CD8-positive, alpha-beta memory T cell (primary cell): ENCODE data around the gene USB1. TPM values are rescaled to one million over a fixed set of nuclear protein-coding genes. Genes with fewer than 3 reads are reported as not detected.

ENCODE experiments used
- CTCF ChIA-PET: fragments of 350-600 bp; sonication (Branson Sonifier 250); formaldehyde crosslinking; loops from one replicate; lab custom pipeline; 2021; ENCODE audit warnings: antibody characterized with exemption; lab: Charles Lee
- POLR2A ChIA-PET: fragments of 350-600 bp; sonication (Branson Sonifier 250); formaldehyde crosslinking; loops from one replicate; lab custom pipeline; 2021; ENCODE audit warnings: antibody characterized with exemption; lab: Charles Lee
- DNase-seq, 5 donors: peaks; one replicate each; pipeline versions ENCODE4 v3.0.0 to v3.0.0-alpha.2; 2020 to 2022; ENCODE audit warnings: mixed read lengths in 1 of 5
- H3K27ac ChIP-seq: one replicate; pipeline ENCODE4 v1.7.0; 2013; ENCODE audit warnings: low read depth, mild to moderate bottlenecking, low read length, moderate library complexity
- H3K27me3 ChIP-seq: 2 replicates; pipeline ENCODE4 v1.7.0; 2013; ENCODE audit warnings: low read length, mild to moderate bottlenecking; ENCODE audit not compliant: insufficient read depth, poor library complexity, severe bottlenecking
- H3K36me3 ChIP-seq: 2 replicates; pipeline ENCODE4 v1.7.0; 2013; ENCODE audit warnings: mild to moderate bottlenecking, low read length, moderate library complexity; ENCODE audit not compliant: insufficient read depth
- H3K4me1 ChIP-seq: 2 replicates; pipeline ENCODE4 v1.7.0; 2013; ENCODE audit warnings: mild to moderate bottlenecking, low read length, moderate library complexity; ENCODE audit not compliant: insufficient read depth
- H3K4me3 ChIP-seq: 2 replicates; pipeline ENCODE4 v1.7.0; 2013; ENCODE audit warnings: mild to moderate bottlenecking, low read length
- H3K9me3 ChIP-seq: 2 replicates; pipeline ENCODE4 v1.7.0; 2013; ENCODE audit warnings: mild to moderate bottlenecking, low read length
- H3K27ac Mint-ChIP-seq, 8 donors: one replicate each; pipeline ENCODE4 v1.8.0; 2020 to 2021; ENCODE audit warnings: mixed read lengths in 8 of 8, mild to moderate bottlenecking in 6 of 8, inconsistent platforms in 3 of 8, moderate library complexity in 3 of 8
- H3K27me3 Mint-ChIP-seq, 2 donors: one replicate each; pipeline ENCODE4 v1.8.0; 2020 to 2021; ENCODE audit warnings: mixed read lengths in 2 of 2, mild to moderate bottlenecking in 1 of 2, moderate library complexity in 1 of 2
- H3K36me3 Mint-ChIP-seq, 3 donors: one replicate each; pipeline ENCODE4 v1.8.0; 2020 to 2021; ENCODE audit warnings: mixed read lengths in 3 of 3, inconsistent platforms in 1 of 3, mild to moderate bottlenecking in 1 of 3
- H3K4me1 Mint-ChIP-seq, 3 donors: one replicate each; pipeline ENCODE4 v1.8.0; 2020 to 2021; ENCODE audit warnings: mixed read lengths in 3 of 3, inconsistent platforms in 1 of 3, mild to moderate bottlenecking in 1 of 3
- H3K4me3 Mint-ChIP-seq, 7 donors: one replicate each; pipeline ENCODE4 v1.8.0; 2020 to 2021; ENCODE audit warnings: mixed read lengths in 7 of 7, mild to moderate bottlenecking in 6 of 7, moderate library complexity in 4 of 7, inconsistent platforms in 2 of 7
- H3K9me3 Mint-ChIP-seq, 5 donors: one replicate each; pipeline ENCODE4 v1.8.0; 2020 to 2022; ENCODE audit warnings: mixed read lengths in 5 of 5, mild to moderate bottlenecking in 3 of 5, moderate library complexity in 2 of 5, inconsistent platforms in 1 of 5
- polyA plus RNA-seq: library from polyadenylated mRNA; unstranded; fragments of 300-500 nt; fragmentation: Illumina TruSeq; gene quantifications from one replicate; pipeline ENCODE4 v1.2.3, GENCODE V29; 2021
- total RNA-seq, 2 experiments: library from RNA; stranded (reverse); gene quantifications; one replicate each; pipeline ENCODE4 v1.2.3, GENCODE V29; 2021

USB1 gene
- total and polyA plus RNA-seq, 3 experiments from 2014 or later, result 66.6 to 68.5 (median 68.1) TPM

DNA sequence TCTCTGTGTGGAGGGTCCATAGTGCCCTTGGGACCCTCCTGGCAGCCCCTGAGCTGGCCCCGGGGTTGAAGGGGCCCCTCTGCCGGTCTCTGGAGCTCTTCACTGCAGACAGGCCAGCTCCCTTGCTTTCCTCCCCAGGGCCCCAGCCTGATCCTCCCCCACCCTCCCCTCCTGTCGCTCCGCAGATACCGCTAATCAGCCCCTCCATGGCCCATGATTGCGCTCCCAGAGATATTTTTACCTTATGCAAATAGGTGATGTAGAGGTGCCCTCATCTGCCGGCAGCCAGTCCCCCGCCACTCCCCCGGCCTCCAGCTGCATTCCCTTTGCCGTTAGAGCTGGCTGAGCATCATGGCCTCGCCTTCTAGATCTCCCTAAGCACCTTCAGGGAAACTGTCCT is 33.6 kb downstream of the USB1 start:
- no peaks in the 10 kb centered on the region for H3K9me3 ChIP-seq
- POLR2A ChIA-PET, result no interaction called here
- no peaks in the 10 kb centered on the region for H3K36me3 ChIP-seq
- H3K27me3 Mint-ChIP-seq, result peaks cover 0 to 2% of the 10 kb centered on the region in 2 donors
- H3K4me3 Mint-ChIP-seq, result no peak overlapping the region
- peak overlapping the region in 1 of 8 donors; percentile 73 for H3K27ac Mint-ChIP-seq
- H3K36me3 Mint-ChIP-seq, result no peaks in the 10 kb centered on the region
- no peak for DNase-seq
- H3K27ac ChIP-seq, result no peak overlapping the region
- CTCF ChIA-PET, result interaction anchor here (0.7 kb wide), 1 partner anchor 10 kb away, joined by 3 read pairs; no protein-coding TSS in a partner anchor
- no peak overlapping the region for H3K4me3 ChIP-seq
- no peaks in the 10 kb centered on the region for H3K27me3 ChIP-seq
- no peaks in the 10 kb centered on the region for H3K4me1 Mint-ChIP-seq
- no peaks in the 10 kb centered on the region for H3K4me1 ChIP-seq
- H3K9me3 Mint-ChIP-seq, result peaks cover 0 to 2% (median 0%) of the 10 kb centered on the region in 5 donors

DNA sequence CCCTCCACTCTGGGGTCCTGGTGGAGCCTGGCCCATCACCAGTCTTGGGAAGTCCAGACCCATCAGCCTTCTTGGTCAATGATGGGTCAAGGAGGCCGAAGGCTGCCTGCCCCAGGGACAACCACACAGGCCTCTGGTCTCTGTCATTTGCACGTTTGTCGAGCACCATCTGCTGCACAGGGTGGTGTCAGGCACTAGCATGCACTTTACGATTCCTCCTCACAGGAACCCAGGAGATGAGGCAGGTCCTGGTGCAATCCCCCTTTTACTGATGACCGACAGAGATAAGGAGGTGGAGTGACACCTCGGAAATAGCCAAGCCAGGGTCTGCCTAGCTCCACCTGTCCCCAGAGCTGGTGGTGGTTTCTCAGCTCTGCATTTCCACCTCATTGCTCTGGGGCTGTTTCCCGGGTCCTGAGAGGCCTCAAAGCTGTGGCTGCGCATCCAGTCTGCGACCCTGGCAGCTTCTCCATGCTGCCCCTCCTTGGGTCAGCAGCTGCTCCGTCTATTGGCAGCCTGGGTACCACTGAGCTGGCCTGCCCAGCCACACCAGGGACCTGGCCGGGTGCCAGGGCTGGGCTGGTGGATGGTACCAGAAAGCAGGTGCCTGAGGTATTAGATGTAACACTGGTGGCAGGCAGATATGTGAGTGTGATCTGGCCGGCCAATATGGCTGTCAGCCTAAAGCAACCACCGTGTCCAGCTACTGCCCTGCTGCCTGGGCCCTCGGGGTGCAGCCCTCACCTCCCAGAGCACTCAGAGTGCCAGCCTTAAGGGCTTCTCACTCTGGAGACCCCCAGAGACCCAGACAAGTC is 34.4 kb downstream of the USB1 start:
- no peaks in the 10 kb centered on the region for H3K36me3 ChIP-seq
- Mint-ChIP-seq H3K4me3 (no peak overlapping the region), H3K27ac (peak overlapping the region in 1 of 8 donors; percentile 54), H3K9me3 (peaks cover 0 to 2% (median 0%) of the 10 kb centered on the region in 5 donors), H3K36me3 (no peaks in the 10 kb centered on the region), H3K27me3 (peaks cover 0 to 2% of the 10 kb centered on the region in 2 donors), H3K4me1 (no peaks in the 10 kb centered on the region)
- no peak for DNase-seq
- ChIA-PET POLR2A (no interaction called here), CTCF (no interaction called here)
- H3K27me3 ChIP-seq, result no peaks in the 10 kb centered on the region
- no peak overlapping the region for H3K27ac ChIP-seq
- H3K9me3 ChIP-seq, result no peaks in the 10 kb centered on the region
- no peak overlapping the region for H3K4me3 ChIP-seq
- no peaks in the 10 kb centered on the region for H3K4me1 ChIP-seq

GRCh38 chr16:58036943-58037342 is 35.7 kb downstream of the USB1 start:
- DNase-seq, result no peak
- Mint-ChIP-seq H3K27me3 (peaks cover 0 to 2% of the 10 kb centered on the region in 2 donors), H3K9me3 (peaks cover 0 to 2% (median 0%) of the 10 kb centered on the region in 5 donors), H3K4me1 (no peaks in the 10 kb centered on the region), H3K4me3 (no peak overlapping the region), H3K27ac (peak overlapping the region in 3 of 8 donors; percentile 12 to 63 (median 61)), H3K36me3 (no peaks in the 10 kb centered on the region)
- Histone ChIP-seq H3K4me3 (no peak overlapping the region), H3K9me3 (no peaks in the 10 kb centered on the region), H3K27ac (no peak overlapping the region), H3K4me1 (no peaks in the 10 kb centered on the region), H3K36me3 (no peaks in the 10 kb centered on the region), H3K27me3 (no peaks in the 10 kb centered on the region)
- ChIA-PET CTCF (no interaction called here), POLR2A (no interaction called here)

DNA sequence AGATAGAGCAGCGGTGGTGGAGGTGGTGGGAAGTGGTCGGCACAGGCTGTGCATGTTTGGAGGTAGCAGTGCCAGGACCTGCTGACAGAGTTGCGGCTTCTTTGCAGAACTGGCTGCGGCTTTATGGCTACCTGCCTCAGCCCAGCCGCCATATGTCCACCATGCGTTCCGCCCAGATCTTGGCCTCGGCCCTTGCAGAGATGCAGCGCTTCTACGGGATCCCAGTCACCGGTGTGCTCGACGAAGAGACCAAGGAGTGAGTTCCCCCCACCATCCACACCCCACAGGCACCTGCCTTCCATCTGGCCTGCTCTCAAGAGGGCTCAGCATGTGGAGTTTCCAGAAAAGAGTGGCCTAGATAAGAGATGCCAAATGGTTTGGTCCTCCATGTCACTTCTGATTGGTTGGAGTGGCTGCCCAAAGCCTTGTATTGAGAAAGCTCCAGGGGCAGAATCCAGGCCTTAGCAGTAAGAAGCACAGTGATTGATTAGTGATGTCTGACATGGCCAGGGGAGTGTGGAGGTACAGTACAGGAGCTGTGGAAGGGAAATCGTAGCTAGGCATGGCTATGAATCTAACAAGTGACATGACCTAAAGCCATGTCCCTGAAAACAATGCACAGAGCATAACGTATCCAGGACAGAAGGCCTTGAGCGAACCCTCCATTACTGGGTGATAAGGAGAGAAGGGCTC is 36.3 kb downstream of the USB1 start:
- Mint-ChIP-seq H3K27ac (peak overlapping the region in 1 of 8 donors; percentile 63), H3K9me3 (peaks cover 0 to 2% (median 0%) of the 10 kb centered on the region in 5 donors), H3K4me3 (no peak overlapping the region), H3K27me3 (peaks cover 0 to 2% of the 10 kb centered on the region in 2 donors), H3K4me1 (no peaks in the 10 kb centered on the region), H3K36me3 (no peaks in the 10 kb centered on the region)
- no peaks in the 10 kb centered on the region for H3K36me3 ChIP-seq
- ChIA-PET POLR2A (no interaction called here), CTCF (no interaction called here)
- no peaks in the 10 kb centered on the region for H3K4me1 ChIP-seq
- H3K27ac ChIP-seq, result no peak overlapping the region
- no peaks in the 10 kb centered on the region for H3K9me3 ChIP-seq
- H3K27me3 ChIP-seq, result no peaks in the 10 kb centered on the region
- DNase-seq, result no peak
- H3K4me3 ChIP-seq, result no peak overlapping the region

DNA sequence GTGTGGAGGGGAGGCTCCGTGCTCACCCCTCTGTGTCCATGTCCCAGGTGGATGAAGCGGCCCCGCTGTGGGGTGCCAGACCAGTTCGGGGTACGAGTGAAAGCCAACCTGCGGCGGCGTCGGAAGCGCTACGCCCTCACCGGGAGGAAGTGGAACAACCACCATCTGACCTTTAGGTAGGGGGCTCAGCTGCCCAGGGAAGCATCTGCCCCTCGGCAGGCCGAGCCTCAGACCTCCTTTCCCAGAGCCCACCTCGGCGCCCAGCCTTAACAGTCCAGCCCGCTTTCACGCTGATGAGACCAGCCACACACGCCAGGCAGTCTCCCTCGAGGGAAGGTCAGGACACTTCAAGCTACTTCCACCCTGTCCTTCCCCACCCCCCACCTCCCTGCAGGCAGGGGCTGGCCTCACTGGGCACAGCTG is 37.0 kb downstream of the USB1 start:
- Histone ChIP-seq H3K27ac (no peak overlapping the region), H3K27me3 (no peaks in the 10 kb centered on the region), H3K9me3 (no peaks in the 10 kb centered on the region), H3K4me1 (no peaks in the 10 kb centered on the region), H3K4me3 (no peak overlapping the region), H3K36me3 (no peaks in the 10 kb centered on the region)
- CTCF ChIA-PET, result no interaction called here
- Mint-ChIP-seq H3K4me1 (no peaks in the 10 kb centered on the region), H3K36me3 (no peaks in the 10 kb centered on the region), H3K27ac (no peak overlapping the region), H3K4me3 (no peak overlapping the region), H3K27me3 (peaks cover 0 to 2% of the 10 kb centered on the region in 2 donors), H3K9me3 (peaks cover 0 to 2% (median 0%) of the 10 kb centered on the region in 5 donors)
- DNase-seq, result no peak
- POLR2A ChIA-PET, result no interaction called here

DNA sequence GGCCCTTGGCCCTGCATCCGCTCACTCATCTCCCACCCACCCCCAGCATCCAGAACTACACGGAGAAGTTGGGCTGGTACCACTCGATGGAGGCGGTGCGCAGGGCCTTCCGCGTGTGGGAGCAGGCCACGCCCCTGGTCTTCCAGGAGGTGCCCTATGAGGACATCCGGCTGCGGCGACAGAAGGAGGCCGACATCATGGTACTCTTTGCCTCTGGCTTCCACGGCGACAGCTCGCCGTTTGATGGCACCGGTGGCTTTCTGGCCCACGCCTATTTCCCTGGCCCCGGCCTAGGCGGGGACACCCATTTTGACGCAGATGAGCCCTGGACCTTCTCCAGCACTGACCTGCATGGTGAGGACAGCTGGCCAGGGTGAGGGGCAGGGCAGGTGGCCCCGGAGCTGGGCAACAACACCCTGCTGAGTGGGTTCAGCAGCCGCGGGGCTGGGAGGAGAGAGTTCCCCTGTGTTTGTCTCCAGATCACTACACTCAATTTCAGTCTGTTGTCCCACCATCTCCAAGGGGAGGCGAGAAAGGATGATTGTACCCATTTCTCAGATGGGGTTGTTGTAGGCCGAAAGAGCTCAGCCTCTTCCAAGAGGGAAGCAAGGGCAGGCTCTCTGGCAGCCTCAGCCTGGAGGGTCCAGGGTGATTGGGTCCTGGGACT is 38.8 kb downstream of the USB1 start:
- DNase-seq, result no peak
- Mint-ChIP-seq H3K27me3 (peaks cover 0 to 2% of the 10 kb centered on the region in 2 donors), H3K4me3 (no peak overlapping the region), H3K4me1 (no peaks in the 10 kb centered on the region), H3K36me3 (no peaks in the 10 kb centered on the region), H3K27ac (peak overlapping the region in 1 of 8 donors; percentile 84), H3K9me3 (peaks cover 0 to 2% (median 0%) of the 10 kb centered on the region in 5 donors)
- no peaks in the 10 kb centered on the region for H3K4me1 ChIP-seq
- no peaks in the 10 kb centered on the region for H3K36me3 ChIP-seq
- POLR2A ChIA-PET, result no interaction called here
- CTCF ChIA-PET, result no interaction called here
- H3K4me3 ChIP-seq, result no peak overlapping the region
- H3K27me3 ChIP-seq, result no peaks in the 10 kb centered on the region
- no peak overlapping the region for H3K27ac ChIP-seq
- no peaks in the 10 kb centered on the region for H3K9me3 ChIP-seq

- Mint-ChIP-seq H3K27ac (peak overlapping the region in 1 of 8 donors; percentile 84), H3K4me3 (no peak overlapping the region), H3K4me1 (no peaks in the 10 kb centered on the region), H3K9me3 (peaks cover 0 to 2% (median 0%) of the 10 kb centered on the region in 5 donors), H3K36me3 (no peaks in the 10 kb centered on the region), H3K27me3 (peaks cover 0 to 2% of the 10 kb centered on the region in 2 donors)
- POLR2A ChIA-PET, result no interaction called here
- H3K27ac ChIP-seq, result no peak overlapping the region
- no peak overlapping the region for H3K4me3 ChIP-seq
- no peaks in the 10 kb centered on the region for H3K36me3 ChIP-seq
- DNase-seq, result no peak
- CTCF ChIA-PET, result no interaction called here
- no peaks in the 10 kb centered on the region for H3K27me3 ChIP-seq
- H3K4me1 ChIP-seq, result no peaks in the 10 kb centered on the region
- no peaks in the 10 kb centered on the region for H3K9me3 ChIP-seq
Measured at GRCh38 chr16:58040496-58040846, 39.3 kb downstream of the USB1 start.
